IMR-90 (cell line): ENCODE measurements around the gene HEYL. TPM values are rescaled to one million over a fixed set of nuclear protein-coding genes. Genes with fewer than 3 reads are reported as not detected.

Experiments used
- ATAC-seq: fragments of 200-7000 bp; cut with Tn5 transposase; 2 replicates; pipeline ENCODE4 v1.9.1; 2020; ENCODE audit warnings: low read depth, mild to moderate bottlenecking, moderate library complexity
- BruUV-seq: library from RNA; stranded (reverse); fragments of 400-500 nt; replicated peaks from 2 replicates; lab custom pipeline; 2021; lab: Mats Ljungman, UMichigan
- CTCF ChIA-PET: fragments of 300-600 bp; formaldehyde crosslinking; extraction: SDS; loops from one replicate; lab custom pipeline; 2021; ENCODE audit warnings: antibody characterized with exemption; lab: Yijun Ruan, JAX
- POLR2A ChIA-PET: fragments of 300-600 bp; sonication (Branson Sonifier 250); formaldehyde crosslinking; loops from one replicate; lab custom pipeline; 2022; ENCODE audit warnings: antibody characterized with exemption; ENCODE audit not compliant: unreplicated experiment; lab: Charles Lee
- DNase-seq: peaks from one replicate; pipeline ENCODE4 v3.0.0; 2013
- H2AFZ ChIP-seq: replicated peaks from 2 replicates; pipeline ENCODE3; 2013; ENCODE audit warnings: low read length, mild to moderate bottlenecking; ENCODE audit not compliant: poor library complexity
- H2AK5ac ChIP-seq: 2 replicates; pipeline ENCODE4 v1.6.1; 2013; ENCODE audit warnings: low read depth, low read length, inconsistent platforms
- H2AK9ac ChIP-seq: replicated peaks from 2 replicates; pipeline ENCODE3; 2013; ENCODE audit warnings: mild to moderate bottlenecking, low read depth, low read length, moderate library complexity; ENCODE audit not compliant: poor library complexity
- H2BK120ac ChIP-seq: 2 replicates; pipeline ENCODE4 v1.6.1; 2013; ENCODE audit warnings: low read depth, low read length, inconsistent platforms
- H2BK15ac ChIP-seq: 3 replicates; pipeline ENCODE4 v1.6.1; 2013; ENCODE audit warnings: low read depth, low read length, inconsistent platforms
- H2BK20ac ChIP-seq: 2 replicates; pipeline ENCODE4 v1.6.1; 2013; ENCODE audit warnings: low read depth, mild to moderate bottlenecking, inconsistent platforms, low read length, moderate library complexity
- H2BK5ac ChIP-seq: 2 replicates; pipeline ENCODE4 v1.6.1; 2013; ENCODE audit warnings: mild to moderate bottlenecking, low read depth, low read length, inconsistent platforms; ENCODE audit not compliant: poor library complexity, severe bottlenecking
- H3K14ac ChIP-seq: replicated peaks from 2 replicates; pipeline ENCODE4 v1.6.1; 2013; ENCODE audit warnings: low read depth, low read length, inconsistent platforms
- H3K18ac ChIP-seq: 2 replicates; pipeline ENCODE4 v1.6.1; 2013; ENCODE audit warnings: low read depth, low read length, control low read depth
- H3K23ac ChIP-seq: 2 replicates; pipeline ENCODE4 v1.6.1; 2013; ENCODE audit warnings: low read depth, low read length, inconsistent platforms
- H3K27ac ChIP-seq: 2 replicates; pipeline ENCODE4 v1.5.1; 2013; ENCODE audit warnings: mild to moderate bottlenecking, control low read depth, low read length; ENCODE audit not compliant: insufficient read depth
- H3K27me3 ChIP-seq: 2 replicates; pipeline ENCODE4 v1.6.1; 2013; ENCODE audit warnings: low read length; ENCODE audit not compliant: control insufficient read depth, insufficient read depth
- H3K36me3 ChIP-seq: 2 replicates; pipeline ENCODE4 v1.6.1; 2013; ENCODE audit warnings: low read length, mixed read lengths; ENCODE audit not compliant: control insufficient read depth, insufficient read depth
- H3K4ac ChIP-seq: 2 replicates; pipeline ENCODE4 v1.6.1; 2013; ENCODE audit warnings: low read depth, low read length, inconsistent platforms
- H3K4me1 ChIP-seq: 2 replicates; pipeline ENCODE4 v1.6.1; 2013; ENCODE audit warnings: low read length, mixed read lengths; ENCODE audit not compliant: control insufficient read depth, insufficient read depth
- H3K4me2 ChIP-seq: 2 replicates; pipeline ENCODE4 v1.6.1; 2013; ENCODE audit warnings: low read depth, mild to moderate bottlenecking, control low read depth, low read length, moderate library complexity
- H3K4me3 ChIP-seq: 2 replicates; pipeline ENCODE4 v1.5.1; 2013; ENCODE audit warnings: low read depth, mild to moderate bottlenecking, control low read depth, low read length, moderate library complexity; ENCODE audit not compliant: insufficient read depth
- H3K56ac ChIP-seq: 2 replicates; pipeline ENCODE4 v1.6.1; 2013; ENCODE audit warnings: low read length, inconsistent platforms; ENCODE audit not compliant: insufficient read depth; ENCODE audit errors: extremely low read depth
- H3K79me1 ChIP-seq, 2 experiments: 2 replicates each; pipeline ENCODE4 v1.6.1; 2013; ENCODE audit warnings: low read length in 2 of 2, inconsistent platforms in 1 of 2, low read depth in 1 of 2
- H3K9ac ChIP-seq: 2 replicates; pipeline ENCODE4 v1.6.1; 2013; ENCODE audit warnings: low read depth, low read length, control low read depth
- H3K9me1 ChIP-seq: 2 replicates; pipeline ENCODE4 v1.6.1; 2013; ENCODE audit warnings: low read length, inconsistent platforms; ENCODE audit not compliant: insufficient read depth
- H3K9me3 ChIP-seq: 2 replicates; pipeline ENCODE4 v1.6.1; 2013; ENCODE audit warnings: low read length; ENCODE audit not compliant: control insufficient read depth, insufficient read depth
- H4K20me1 ChIP-seq: 2 replicates; pipeline ENCODE4 v1.6.1; 2013; ENCODE audit warnings: low read length, inconsistent platforms; ENCODE audit not compliant: insufficient read depth
- H4K5ac ChIP-seq: 2 replicates; pipeline ENCODE4 v1.6.1; 2013; ENCODE audit warnings: mild to moderate bottlenecking, low read depth, low read length, control low read depth
- H4K8ac ChIP-seq, 2 experiments: 2 replicates each; pipeline ENCODE4 v1.6.1; 2013; ENCODE audit warnings: low read depth in 2 of 2, low read length in 2 of 2, control low read depth in 1 of 2, inconsistent platforms in 1 of 2
- H4K91ac ChIP-seq: 2 replicates; pipeline ENCODE4 v1.6.1; 2013; ENCODE audit warnings: low read depth, low read length, inconsistent platforms; ENCODE audit not compliant: insufficient read depth
- BHLHE40 ChIP-seq: fragments of 150-350 bp; IDR thresholded peaks from 2 replicates; pipeline ENCODE4 v1.6.1; 2016; ENCODE audit warnings: mild to moderate bottlenecking, low read depth, low read length
- CEBPB ChIP-seq: IDR thresholded peaks from 2 replicates; pipeline ENCODE4 v1.6.1; 2012; ENCODE audit warnings: low read depth, low read length, improper control_type of control experiment
- CHD1 ChIP-seq: IDR thresholded peaks from 2 replicates; pipeline ENCODE4 v1.6.1; 2012; ENCODE audit warnings: low read depth, low read length, improper control_type of control experiment
- CTCF ChIP-seq: conservative IDR thresholded peaks from 2 replicates; pipeline ENCODE4 v1.5.1; 2012; ENCODE audit warnings: mild to moderate bottlenecking, low read depth, low read length, improper control_type of control experiment
- ELK1 ChIP-seq: fragments of 150-350 bp; IDR thresholded peaks from 2 replicates; pipeline ENCODE4 v1.6.1; 2016; ENCODE audit warnings: low read depth, mild to moderate bottlenecking, low read length, moderate library complexity, borderline replicate concordance
- FOS ChIP-seq: fragments of 150-350 bp; IDR thresholded peaks from 2 replicates; pipeline ENCODE4 v1.6.1; 2016; ENCODE audit warnings: low read depth, low read length
- MAFK ChIP-seq: IDR thresholded peaks from 2 replicates; pipeline ENCODE4 v1.6.1; 2012; ENCODE audit warnings: low read depth, low read length, improper control_type of control experiment
- MAZ ChIP-seq: IDR thresholded peaks from 2 replicates; pipeline ENCODE4 v1.6.1; 2012; ENCODE audit warnings: low read depth, mild to moderate bottlenecking, low read length, improper control_type of control experiment, moderate library complexity, borderline replicate concordance
- MXI1 ChIP-seq: IDR thresholded peaks from 2 replicates; pipeline ENCODE4 v1.6.1; 2012; ENCODE audit warnings: low read depth, mild to moderate bottlenecking, low read length, moderate library complexity, borderline replicate concordance
- NFE2L2 ChIP-seq: fragments of 150-350 bp; IDR thresholded peaks from 2 replicates; pipeline ENCODE4 v1.6.1; 2016; ENCODE audit warnings: low read depth, mild to moderate bottlenecking, low read length
- POLR2A ChIP-seq: IDR thresholded peaks from 2 replicates; pipeline ENCODE4 v1.6.1; 2012; ENCODE audit warnings: mild to moderate bottlenecking, low read depth, low read length
- RAD21 ChIP-seq: IDR thresholded peaks from 2 replicates; pipeline ENCODE4 v1.6.1; 2012; ENCODE audit warnings: low read length, improper control_type of control experiment
- RCOR1 ChIP-seq: IDR thresholded peaks from 2 replicates; pipeline ENCODE4 v1.6.1; 2012; ENCODE audit warnings: mild to moderate bottlenecking, low read length, improper control_type of control experiment; ENCODE audit not compliant: insufficient replicate concordance
- SMC3 ChIP-seq: fragments of 150-350 bp; IDR thresholded peaks from 2 replicates; pipeline ENCODE4 v1.6.1; 2016; ENCODE audit warnings: low read depth, mild to moderate bottlenecking, antibody characterized with exemption, low read length, moderate library complexity
- USF2 ChIP-seq: fragments of 150-350 bp; IDR thresholded peaks from 2 replicates; pipeline ENCODE4 v1.6.1; 2017; ENCODE audit warnings: mild to moderate bottlenecking, antibody characterized with exemption, low read length, low read depth
- whole genome bisulfite sequencing, 2 experiments: methylation state at CpG; one replicate each; pipeline versions ENCODE4 v1.1.5 to v1.1.7; 2013; ENCODE audit warnings: missing lambda C conversion rate in 2 of 2; ENCODE audit not compliant: insufficient read length in 1 of 2; ENCODE audit errors: extremely low coverage in 2 of 2; 5-methylcytosine and 5-hydroxymethylcytosine counted together
- dilution Hi-C: fragments of 300-500 bp; cut with HindIII; formaldehyde crosslinking; loops from one replicate; pipeline ENCODE4 v1.14.3; 2018; ENCODE audit warnings: low sequenced_read_pairs; ENCODE audit not compliant: unreplicated experiment
- in situ Hi-C: fragments of 300-500 bp; cut with MboI; formaldehyde crosslinking; loops from 3 replicates; pipeline ENCODE4 v1.14.3; 2019; ENCODE audit warnings: low sequenced_read_pairs, inconsistent platforms, mixed read lengths
- intact Hi-C: fragments of 100-400 bp; cut with micrococcal nuclease; formaldehyde crosslinking; loops from 2 replicates; pipeline ENCODE4 v1.10.0; 2022
- polyA plus RNA-seq, 3 experiments: library from polyadenylated mRNA; depleted of rRNA; stranded (reverse); fragments of >200 nt; gene quantifications; 2 replicates each; pipeline ENCODE4 v1.2.3, GENCODE V29; 2012; ENCODE audit warnings: low replicate concordance in 1 of 3
- total RNA-seq: library from RNA; depleted of rRNA; stranded (reverse); fragments of >200 nt; gene quantifications from 2 replicates; pipeline ENCODE4 v1.2.3, GENCODE V29; 2012

Gene HEYL
- total and polyA plus RNA-seq, 2 of the 4 experiments (the other 2 are of a cell fraction): 0.02 TPM; not detected in 1

- Histone ChIP-seq H3K23ac (no peak overlapping the region), H3K79me1 (no peaks in the 10 kb centered on the region), H2AK5ac (no peak overlapping the region), H2AFZ (no peak overlapping the region), H3K56ac (no peak overlapping the region), H3K9me3 (no peaks in the 10 kb centered on the region), H4K8ac (no peak overlapping the region), H3K18ac (no peak overlapping the region), H3K27ac (no peak overlapping the region), H2BK5ac (no peak overlapping the region), H4K20me1 (no peaks in the 10 kb centered on the region), H2BK120ac (no peak overlapping the region), H3K9ac (no peak overlapping the region), H3K4ac (no peak overlapping the region), H3K9me1 (no peaks in the 10 kb centered on the region; the same call in 1 of the 2 replicates), H3K4me3 (no peak overlapping the region), H3K4me1 (peaks cover 1% of the 10 kb centered on the region; the same call in 1 of the 2 replicates), H4K91ac (no peak overlapping the region), H3K36me3 (no peaks in the 10 kb centered on the region), H2BK15ac (no peak overlapping the region), H2AK9ac (no peak overlapping the region), H3K27me3 (peaks cover 45% of the 10 kb centered on the region), H2BK20ac (no peak overlapping the region), H4K5ac (no peak overlapping the region), H3K4me2 (no peak overlapping the region), H3K14ac (no peak overlapping the region)
- intact Hi-C loops: loop anchor here (10.0 kb wide), 1 partner anchor 561 kb away; no protein-coding TSS in a partner anchor
- dilution Hi-C loops: no loop called here
- CTCF ChIA-PET: interaction anchor here (1.0 to 1.3 kb wide), 2 partner anchors 9 to 49 kb away, joined by 3 to 6 read pairs; no protein-coding TSS in a partner anchor
- DNase-seq (no peak), ATAC-seq (no peak)
- 33% methylated on average over 3 of the region's 5 CpGs; no CpG with 5 or more reads in 1 of the 2 experiments for WGBS, 2 experiments
- POLR2A ChIA-PET: no interaction called here
- in situ Hi-C loops: loop anchor here (5.0 kb wide), 1 partner anchor 48 kb away; no protein-coding TSS in a partner anchor
- BruUV-seq: no TSS peak
- TF ChIP-seq RCOR1 (no peak), CTCF (no peak), BHLHE40 (no peak), SMC3 (no peak), CEBPB (no peak), POLR2A (no peak), RAD21 (no peak), MXI1 (no peak), NFE2L2 (no peak), CHD1 (no peak), MAFK (no peak), MAZ (no peak), ELK1 (no peak), USF2 (no peak), FOS (no peak)
These were observed 16.3 kb upstream of the HEYL start for GRCh38 chr1:39655578-39656268.
